Suprapubic skin (tissue), 4 donors: ENCODE data around the gene SAYSD1. TPM values are rescaled to one million over a fixed set of nuclear protein-coding genes. Genes with fewer than 3 reads are reported as not detected.

Experiments
- DNase-seq, 2 donors: peaks; one replicate each; pipeline ENCODE4 v3.0.0-alpha.2; 2019; ENCODE audit warnings: low spot score in 2 of 2
- H3K27ac ChIP-seq: fragments of 200-600 bp; sonication (generic); one replicate; pipeline ENCODE4 v1.5.1; 2019
- H3K27me3 ChIP-seq: fragments of 200-600 bp; sonication (generic); one replicate; pipeline ENCODE4 v1.5.1; 2019
- H3K36me3 ChIP-seq: fragments of 200-600 bp; sonication (generic); one replicate; pipeline ENCODE4 v1.5.1; 2019
- H3K4me1 ChIP-seq: fragments of 200-600 bp; sonication (generic); one replicate; pipeline ENCODE4 v1.5.1; 2019
- H3K4me3 ChIP-seq: fragments of 200-600 bp; sonication (generic); one replicate; pipeline ENCODE4 v1.5.1; 2019; ENCODE audit warnings: mild to moderate bottlenecking
- H3K9me3 ChIP-seq: fragments of 200-600 bp; sonication (generic); one replicate; pipeline ENCODE4 v1.5.1; 2019
- CTCF ChIP-seq, 2 donors: fragments of 200-600 bp in 1 of 2; fragments of 450-650 bp in 1 of 2; sonication (generic) in 1 of 2; IDR thresholded peaks; one replicate each; pipeline ENCODE4 v1.5.1; 2016 to 2019; ENCODE audit warnings: antibody characterized with exemption in 2 of 2, mild to moderate bottlenecking in 1 of 2, moderate library complexity in 1 of 2
- EP300 ChIP-seq: sonication (generic); formaldehyde crosslinking; IDR thresholded peaks from one replicate; pipeline ENCODE4 v1.6.1; 2017; ENCODE audit warnings: antibody characterized with exemption
- POLR2A ChIP-seq, 2 donors: fragments of 450-650 bp; IDR thresholded peaks; one replicate each; pipeline ENCODE4 v1.6.1; 2017; ENCODE audit warnings: antibody characterized with exemption in 2 of 2, mild to moderate bottlenecking in 2 of 2, moderate library complexity in 2 of 2
- POLR2AphosphoS5 ChIP-seq, 3 donors: sonication (generic); formaldehyde crosslinking; IDR thresholded peaks; one replicate each; pipeline ENCODE4 v1.6.1; 2017; ENCODE audit warnings: antibody characterized with exemption in 3 of 3
- WGBS: methylation state at CpG from one replicate; pipeline ENCODE4 v1.1.5; 2018; 5-methylcytosine and 5-hydroxymethylcytosine counted together
- total RNA-seq, 4 donors: library from RNA; depleted of rRNA; stranded (reverse); fragments of >200 nt; gene quantifications; one replicate each; pipeline ENCODE4 v1.1.0, GENCODE V29; 2016

SAYSD1 gene
- total RNA-seq, 4 donors from 2014 or later: 12.1 to 17.4 (median 14.4) TPM

GRCh38 chr6:39073471-39074355 lies 41.3 kb downstream of the SAYSD1 start:
- 78% methylated on average over 12 of the region's 17 CpGs for WGBS
- Histone ChIP-seq H3K4me1 (no peaks in the 10 kb centered on the region), H3K4me3 (no peak overlapping the region), H3K9me3 (no peaks in the 10 kb centered on the region), H3K27me3 (peaks cover 1% of the 10 kb centered on the region), H3K27ac (no peak overlapping the region), H3K36me3 (no peaks in the 10 kb centered on the region)
- DNase-seq: peak in 1 of 2 donors; percentile 66
- TF ChIP-seq EP300 (no peak), CTCF (IDR thresholded peaks at IDR 0.05) (no peak), POLR2AphosphoS5 (IDR thresholded peaks at IDR 0.05) (no peak), POLR2A (IDR thresholded peaks at IDR 0.05) (no peak)

DNA sequence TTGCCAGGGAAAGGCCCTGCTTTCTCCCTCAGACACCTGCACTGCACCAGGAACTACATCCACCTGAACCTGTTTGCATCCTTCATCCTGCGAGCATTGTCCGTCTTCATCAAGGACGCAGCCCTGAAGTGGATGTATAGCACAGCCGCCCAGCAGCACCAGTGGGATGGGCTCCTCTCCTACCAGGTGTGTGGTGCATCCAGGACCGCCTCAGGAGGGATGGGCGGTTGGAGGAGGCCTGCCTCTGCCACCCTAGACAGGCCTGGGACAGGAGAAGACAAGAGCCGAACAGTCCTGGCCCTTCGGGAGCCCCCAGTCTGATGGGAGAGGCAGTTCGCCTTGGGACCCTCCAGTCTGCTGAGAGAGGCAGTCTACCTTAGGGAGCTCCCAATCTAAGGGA lies 42.2 kb downstream of the SAYSD1 start:
- Histone ChIP-seq H3K4me1 (no peaks in the 10 kb centered on the region), H3K27me3 (peaks cover 7% of the 10 kb centered on the region), H3K27ac (no peak overlapping the region), H3K4me3 (no peak overlapping the region), H3K9me3 (no peaks in the 10 kb centered on the region), H3K36me3 (no peaks in the 10 kb centered on the region)
- TF ChIP-seq CTCF (IDR thresholded peaks at IDR 0.05): no peak
- TF ChIP-seq POLR2A (IDR thresholded peaks at IDR 0.05): no peak
- TF ChIP-seq POLR2AphosphoS5 (IDR thresholded peaks at IDR 0.05): no peak
- no peak for TF ChIP-seq EP300
- DNase-seq: peak in 1 of 2 donors; percentile 40
- 80% methylated on average over 1 of the region's 9 CpGs for WGBS

GRCh38 chr6:39068391-39068790 lies 46.6 kb downstream of the SAYSD1 start:
- H3K9me3 ChIP-seq: no peaks in the 10 kb centered on the region
- H3K27ac ChIP-seq: no peak overlapping the region
- 74% methylated on average over 7 of the region's 7 CpGs for WGBS
- no peak for TF ChIP-seq POLR2AphosphoS5 (IDR thresholded peaks at IDR 0.05)
- no peak overlapping the region for H3K4me3 ChIP-seq
- peaks cover 22% of the 10 kb centered on the region for H3K27me3 ChIP-seq
- no peaks in the 10 kb centered on the region for H3K4me1 ChIP-seq
- no peaks in the 10 kb centered on the region for H3K36me3 ChIP-seq
- peak in 1 of 2 donors; percentile 19 for DNase-seq

DNA sequence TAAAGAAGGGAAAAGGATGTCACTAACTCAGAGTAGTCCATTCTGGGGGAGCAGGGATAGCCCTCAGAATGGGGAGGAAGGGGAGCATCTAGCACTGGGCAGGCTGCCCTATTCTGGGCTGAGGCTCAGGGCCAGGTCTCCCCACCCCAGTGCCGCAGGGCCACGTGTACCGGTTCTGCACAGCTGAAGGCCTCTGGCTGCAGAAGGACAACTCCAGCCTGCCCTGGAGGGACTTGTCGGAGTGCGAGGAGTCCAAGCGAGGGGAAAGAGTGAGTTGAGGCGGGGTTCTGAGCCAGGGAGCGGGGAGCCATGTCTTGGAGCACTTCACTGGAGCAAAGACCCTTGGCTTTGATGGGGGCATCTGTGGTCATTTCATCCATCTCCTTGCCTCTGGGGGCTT lies 49.4 kb downstream of the SAYSD1 start:
- 72% methylated on average over 8 of the region's 8 CpGs for WGBS
- no peak for TF ChIP-seq EP300
- TF ChIP-seq POLR2A (IDR thresholded peaks at IDR 0.05): no peak
- no peak for TF ChIP-seq POLR2AphosphoS5 (IDR thresholded peaks at IDR 0.05)
- DNase-seq: no peak

GRCh38 chr6:39063526-39063925 lies 51.5 kb downstream of the SAYSD1 start:
- no peak for TF ChIP-seq POLR2A (IDR thresholded peaks at IDR 0.05)
- no peak for TF ChIP-seq CTCF (IDR thresholded peaks at IDR 0.05)
- TF ChIP-seq EP300: no peak
- TF ChIP-seq POLR2AphosphoS5 (IDR thresholded peaks at IDR 0.05): no peak
- H3K27ac ChIP-seq: no peak overlapping the region
- no peaks in the 10 kb centered on the region for H3K4me1 ChIP-seq
- no peaks in the 10 kb centered on the region for H3K9me3 ChIP-seq
- WGBS: 50% methylated on average over 1 of the region's 1 CpG
- H3K4me3 ChIP-seq: no peak overlapping the region
- peaks cover 40% of the 10 kb centered on the region for H3K27me3 ChIP-seq
- H3K36me3 ChIP-seq: no peaks in the 10 kb centered on the region
- no peak for DNase-seq

More for the DNA sequence above, 49.4 kb downstream of the SAYSD1 start:
- H3K4me1 ChIP-seq: no peaks in the 10 kb centered on the region
- no peaks in the 10 kb centered on the region for H3K9me3 ChIP-seq
- no peak overlapping the region for H3K27ac ChIP-seq
- H3K4me3 ChIP-seq: no peak overlapping the region
- H3K27me3 ChIP-seq: peaks cover 25% of the 10 kb centered on the region
- H3K36me3 ChIP-seq: no peaks in the 10 kb centered on the region

DNA sequence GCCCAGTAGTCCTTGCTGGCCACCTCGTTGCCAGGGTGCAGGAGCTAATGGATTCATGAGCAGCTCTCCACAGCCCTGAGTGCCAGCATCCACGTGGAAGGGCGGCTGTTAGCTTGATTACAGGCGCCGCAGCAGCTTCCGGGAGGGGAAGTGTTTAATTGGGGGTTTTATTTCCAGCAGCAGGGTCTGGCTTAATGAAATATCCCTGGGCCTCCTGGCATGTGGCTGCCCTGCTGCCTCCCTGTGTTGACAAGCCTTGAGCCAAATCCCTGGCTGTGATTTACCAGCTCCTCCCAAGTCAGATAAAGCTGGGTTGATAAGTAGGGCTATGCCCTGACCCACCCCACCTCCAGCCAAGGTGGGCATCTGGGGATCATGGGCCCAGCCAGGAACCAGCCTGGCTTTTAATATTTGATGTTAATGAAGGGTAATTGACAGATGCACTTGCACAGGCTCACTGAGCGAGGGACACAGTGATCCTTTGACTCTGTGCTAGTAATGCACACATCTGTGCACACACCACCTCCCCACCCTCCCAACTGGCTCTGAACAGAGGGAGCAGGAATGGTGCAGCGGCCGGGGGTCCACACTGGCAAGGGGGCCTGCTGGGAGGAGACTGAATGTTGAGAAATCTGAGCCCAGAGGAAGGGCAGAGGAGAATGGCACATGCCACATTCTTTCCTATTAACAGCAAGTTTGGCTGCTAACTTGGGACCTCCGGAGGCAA lies 52.8 kb downstream of the SAYSD1 start:
- TF ChIP-seq POLR2AphosphoS5 (IDR thresholded peaks at IDR 0.05): no peak
- no peak for TF ChIP-seq POLR2A (IDR thresholded peaks at IDR 0.05)
- no peak for TF ChIP-seq CTCF (IDR thresholded peaks at IDR 0.05)
- no peak for TF ChIP-seq EP300
- 34% methylated on average over 6 of the region's 10 CpGs for WGBS
- no peaks in the 10 kb centered on the region for H3K36me3 ChIP-seq
- no peak overlapping the region for H3K4me3 ChIP-seq
- no peaks in the 10 kb centered on the region for H3K4me1 ChIP-seq
- no peak overlapping the region for H3K27ac ChIP-seq
- H3K9me3 ChIP-seq: no peaks in the 10 kb centered on the region
- no peak for DNase-seq
- peaks cover 46% of the 10 kb centered on the region for H3K27me3 ChIP-seq
